Neural progenitor cell (in vitro differentiated cells): ENCODE measurements around the gene MGAM2.

Experiments used
- EZH2 ChIP-seq: fragments of 200-600 bp; sonication (generic); IDR thresholded peaks from 2 replicates; pipeline ENCODE4 v1.6.1; 2017; ENCODE audit warnings: antibody characterized with exemption, mild to moderate bottlenecking, moderate library complexity
- EZH2phosphoT487 ChIP-seq: fragments of 200-600 bp; sonication (generic); IDR thresholded peaks from 2 replicates; pipeline ENCODE4 v1.6.1; 2017; ENCODE audit warnings: antibody characterized with exemption
- TF ChIP-seq, protein P1 (sequence below): fragments of 200-600 bp; sonication (generic); IDR thresholded peaks from 2 replicates; pipeline ENCODE4 v1.5.1; 2017; ENCODE audit warnings: antibody characterized with exemption, mild to moderate bottlenecking

DNA sequence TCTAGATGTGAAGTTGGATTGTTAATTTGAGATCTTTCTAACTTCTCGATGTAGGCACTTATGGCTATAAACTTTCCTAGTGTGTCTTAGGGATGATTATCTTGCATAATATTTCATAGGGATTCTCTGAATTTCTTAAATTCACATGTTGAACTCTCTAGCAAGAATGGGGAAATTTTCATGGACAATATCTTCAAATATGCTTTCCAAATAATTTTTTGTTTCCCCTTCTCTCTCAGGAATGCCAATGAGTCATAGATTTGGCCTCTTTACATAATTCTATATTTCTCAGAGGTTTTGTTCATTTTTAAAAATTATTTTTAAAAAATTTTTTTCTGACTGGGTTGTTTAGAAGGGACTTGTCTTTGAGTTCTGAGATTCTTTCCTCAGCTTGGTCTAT lies 68.9 kb downstream of the MGAM2 start:
- TF ChIP-seq, protein P1, sequence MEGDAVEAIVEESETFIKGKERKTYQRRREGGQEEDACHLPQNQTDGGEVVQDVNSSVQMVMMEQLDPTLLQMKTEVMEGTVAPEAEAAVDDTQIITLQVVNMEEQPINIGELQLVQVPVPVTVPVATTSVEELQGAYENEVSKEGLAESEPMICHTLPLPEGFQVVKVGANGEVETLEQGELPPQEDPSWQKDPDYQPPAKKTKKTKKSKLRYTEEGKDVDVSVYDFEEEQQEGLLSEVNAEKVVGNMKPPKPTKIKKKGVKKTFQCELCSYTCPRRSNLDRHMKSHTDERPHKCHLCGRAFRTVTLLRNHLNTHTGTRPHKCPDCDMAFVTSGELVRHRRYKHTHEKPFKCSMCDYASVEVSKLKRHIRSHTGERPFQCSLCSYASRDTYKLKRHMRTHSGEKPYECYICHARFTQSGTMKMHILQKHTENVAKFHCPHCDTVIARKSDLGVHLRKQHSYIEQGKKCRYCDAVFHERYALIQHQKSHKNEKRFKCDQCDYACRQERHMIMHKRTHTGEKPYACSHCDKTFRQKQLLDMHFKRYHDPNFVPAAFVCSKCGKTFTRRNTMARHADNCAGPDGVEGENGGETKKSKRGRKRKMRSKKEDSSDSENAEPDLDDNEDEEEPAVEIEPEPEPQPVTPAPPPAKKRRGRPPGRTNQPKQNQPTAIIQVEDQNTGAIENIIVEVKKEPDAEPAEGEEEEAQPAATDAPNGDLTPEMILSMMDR: no peak
- TF ChIP-seq EZH2phosphoT487: no peak
- no peak for TF ChIP-seq EZH2
